GM19463 (cell line): ENCODE measurements around the gene FAM209B.
"Not testable (repeated sequence)": the region's sequence is repeated elsewhere in the genome, so short reads cannot be mapped to it uniquely, and the experiment has no call there.

Experiments
- ATAC-seq: cut with Tn5 transposase; IDR thresholded peaks from one replicate; pipeline ENCODE4 v1.9.1; 2021; ENCODE audit warnings: mild to moderate bottlenecking, moderate library complexity; ENCODE audit not compliant: unreplicated experiment

Gene FAM209B, protein sequence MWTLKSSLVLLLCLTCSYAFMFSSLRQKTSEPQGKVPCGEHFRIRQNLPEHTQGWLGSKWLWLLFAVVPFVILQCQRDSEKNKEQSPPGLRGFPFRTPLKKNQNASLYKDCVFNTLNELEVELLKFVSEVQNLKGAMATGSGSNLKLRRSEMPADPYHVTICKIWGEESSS

DNA sequence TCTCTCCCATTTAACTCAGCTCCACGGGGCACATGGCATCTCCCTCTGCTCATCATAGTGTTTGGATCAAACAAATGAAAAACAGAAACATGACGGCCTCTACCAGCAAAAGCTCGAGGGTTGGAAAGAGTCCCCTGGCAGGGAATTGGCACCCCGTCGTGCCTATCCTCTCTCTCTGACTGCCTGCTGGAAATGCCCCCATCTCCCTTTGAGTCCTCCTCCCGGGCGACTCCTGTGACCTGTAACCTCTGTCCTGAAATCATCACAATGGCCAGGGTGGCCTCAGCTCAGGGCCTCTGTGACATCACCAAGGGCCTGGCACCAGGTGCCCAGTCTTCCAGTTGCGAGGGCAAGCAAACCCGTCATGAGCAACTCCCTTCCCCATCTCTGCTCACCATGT lies at the start of gene FAM209B:
Gene FAM209B, plus strand, starts transcription at position 301 of the 400 bp plus-strand sequence. Its CDS starts 96 bp downstream, at position 397.
- ATAC-seq: not testable (repeated sequence)

DNA sequence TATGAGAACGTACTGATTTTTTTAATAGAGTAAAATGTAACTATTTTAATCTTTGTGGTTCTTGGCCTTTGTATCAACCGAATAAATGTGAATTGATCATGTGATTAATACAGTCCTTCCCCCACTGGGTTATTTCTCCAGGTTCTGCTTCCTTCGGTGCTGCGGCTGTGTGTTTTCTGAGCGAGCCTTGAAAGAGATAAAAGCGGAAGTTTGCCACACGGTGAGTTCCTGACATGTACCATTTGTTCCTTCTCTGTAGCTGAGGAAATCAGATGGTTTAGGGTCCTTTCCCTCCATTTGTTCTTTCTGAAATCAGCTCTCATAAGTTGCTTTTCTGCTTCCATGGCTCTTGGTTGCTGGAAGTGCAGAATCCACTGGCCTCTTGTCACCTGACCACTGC lies 49.1 kb upstream of the FAM209B start:
- ATAC-seq: no peak

DNA sequence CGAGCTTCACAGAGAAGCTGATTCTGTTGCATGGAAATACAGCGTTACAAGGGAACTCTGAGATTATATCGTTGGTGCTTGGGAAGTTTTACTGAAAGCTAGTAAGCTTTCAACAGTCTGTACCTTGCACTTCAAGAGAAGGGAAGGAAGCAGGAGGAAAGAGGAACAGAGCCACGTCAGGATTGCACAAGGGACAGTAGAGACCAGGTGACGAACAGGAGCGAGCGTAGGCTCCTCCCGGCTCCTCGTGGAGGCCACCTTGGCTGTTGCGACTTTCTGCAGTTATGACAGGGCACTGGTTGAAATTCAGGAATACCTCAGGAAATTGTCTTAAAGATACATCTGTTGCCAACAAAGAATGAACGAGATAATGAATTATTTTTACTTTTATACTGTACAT lies 45.8 kb upstream of the FAM209B start:
- ATAC-seq: no peak

DNA sequence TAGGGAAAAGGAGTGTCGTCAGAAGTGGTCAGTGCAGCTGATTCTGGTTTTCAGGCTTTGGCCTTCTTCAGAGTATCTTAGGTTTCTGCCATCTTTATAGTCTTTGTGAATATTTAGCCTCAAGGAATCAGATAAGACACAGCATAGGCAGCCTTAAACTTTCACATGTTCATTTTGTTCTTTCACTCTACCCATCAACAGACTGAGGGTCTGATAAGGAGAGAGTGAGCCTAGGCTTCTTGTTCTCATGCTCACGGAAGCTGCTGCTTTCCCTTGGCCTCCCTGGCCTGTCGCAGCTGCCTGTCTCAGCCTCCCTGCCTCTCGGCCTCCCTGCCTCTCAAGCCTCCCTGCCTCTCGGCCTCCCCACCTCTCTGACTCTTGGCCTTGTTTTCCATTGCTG lies 44.5 kb upstream of the FAM209B start:
- ATAC-seq: no peak

DNA sequence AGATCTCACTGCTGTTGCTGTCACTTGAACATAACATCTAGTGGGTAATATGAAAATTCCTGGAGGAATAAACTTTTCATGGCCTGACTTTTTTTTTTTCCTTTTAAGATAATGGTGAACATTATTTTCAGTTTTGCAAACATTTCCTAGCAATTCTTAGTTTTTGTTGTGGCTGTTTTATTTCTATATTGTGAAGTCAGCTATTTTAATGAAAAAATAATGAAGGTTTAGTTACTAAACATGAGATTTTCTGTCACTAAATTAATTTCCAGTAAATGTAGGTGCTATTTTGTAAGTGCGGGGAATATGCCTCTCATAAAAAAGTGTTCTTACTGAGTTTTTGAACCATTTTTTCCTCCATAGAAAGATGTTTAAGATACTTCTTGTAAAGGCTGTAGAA lies 31.9 kb upstream of the FAM209B start:
- no peak for ATAC-seq

DNA sequence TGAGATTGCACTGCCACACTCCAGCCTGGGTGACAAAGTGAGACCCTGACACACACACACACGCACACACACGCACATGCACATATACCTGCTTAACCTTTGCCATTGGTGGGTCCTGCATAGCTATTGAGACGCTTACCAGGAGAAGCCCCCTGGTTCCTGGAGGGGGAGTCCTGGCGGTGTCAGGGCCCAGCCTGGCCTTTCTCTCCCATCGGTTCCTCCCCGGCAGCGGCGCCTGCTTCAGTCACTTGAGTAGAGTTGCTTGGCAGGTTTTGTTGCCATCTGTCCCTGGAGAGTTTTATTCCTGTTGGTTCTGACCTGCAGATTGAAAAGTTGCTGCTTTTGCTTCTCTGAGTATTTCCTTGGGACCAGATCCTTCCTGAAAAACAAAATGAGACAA lies 29.1 kb upstream of the FAM209B start:
- ATAC-seq: no peak

DNA sequence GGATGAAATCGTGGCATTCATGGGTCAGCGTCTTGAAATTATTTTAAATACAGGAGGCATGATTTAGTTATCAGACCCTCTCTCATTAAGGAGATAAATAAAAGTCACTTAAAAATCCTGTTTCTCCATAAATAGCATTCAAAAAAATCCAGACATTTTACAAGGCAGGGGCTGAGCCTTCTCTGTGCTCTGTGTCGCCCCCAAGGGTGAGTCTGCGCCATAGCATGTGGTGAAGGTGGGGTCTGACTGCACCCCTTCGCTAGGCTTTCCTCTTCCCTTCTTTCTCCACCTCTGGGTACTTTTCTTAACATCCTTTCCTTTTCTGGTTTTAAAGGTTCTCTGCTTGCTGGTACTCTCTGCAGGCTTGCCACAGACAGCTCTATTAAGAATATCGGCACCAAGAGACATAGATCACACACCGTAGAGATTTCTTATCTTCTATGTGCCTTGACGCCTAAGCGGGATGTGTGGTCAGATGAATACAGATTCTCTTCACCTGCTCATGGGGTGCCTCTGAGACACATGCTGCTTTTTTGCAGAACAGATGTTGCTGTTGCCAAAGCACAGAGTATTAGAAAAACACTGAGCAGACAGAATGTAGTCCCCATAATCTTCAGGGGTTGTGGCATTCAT lies 28.6 kb upstream of the FAM209B start:
- ATAC-seq: no peak

DNA sequence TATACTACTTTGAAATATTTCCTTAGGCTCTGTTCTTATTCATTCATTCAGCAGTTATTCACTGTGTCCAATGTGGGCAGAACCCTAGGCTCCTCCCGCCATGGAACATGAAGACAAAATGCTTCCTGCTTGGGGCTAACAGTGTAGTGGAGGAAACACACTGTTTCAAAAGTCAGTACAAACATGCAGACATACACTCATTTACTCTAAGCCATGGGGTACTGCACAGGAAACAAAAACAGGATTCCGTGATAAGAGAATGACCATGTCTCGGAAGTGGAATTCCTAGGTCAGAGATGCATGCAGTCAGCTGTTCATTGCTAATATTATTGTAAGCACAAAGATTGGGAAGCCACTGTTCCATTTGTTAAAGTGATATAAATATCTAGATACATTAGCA lies 26.9 kb upstream of the FAM209B start:
- no peak for ATAC-seq

DNA sequence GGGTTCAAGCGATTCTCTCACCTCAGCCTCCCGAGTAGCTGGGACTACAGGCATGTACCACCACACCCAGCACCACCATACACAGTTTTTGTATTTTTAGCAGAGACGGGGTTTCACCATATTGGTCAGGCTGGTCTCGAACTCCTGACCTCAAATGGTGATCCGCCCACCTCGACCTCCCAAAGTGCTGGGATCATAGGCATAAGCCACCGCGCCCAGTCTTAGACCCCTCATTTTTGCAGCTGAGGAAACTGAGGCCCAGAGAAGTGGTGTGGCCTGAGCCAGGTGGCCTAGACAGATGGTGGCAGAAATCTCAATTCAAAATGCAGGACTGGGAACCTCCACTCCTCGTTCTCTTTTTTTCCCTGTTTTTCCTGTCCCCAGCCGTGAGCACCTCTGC lies 21.1 kb upstream of the FAM209B start:
- ATAC-seq: no peak

DNA sequence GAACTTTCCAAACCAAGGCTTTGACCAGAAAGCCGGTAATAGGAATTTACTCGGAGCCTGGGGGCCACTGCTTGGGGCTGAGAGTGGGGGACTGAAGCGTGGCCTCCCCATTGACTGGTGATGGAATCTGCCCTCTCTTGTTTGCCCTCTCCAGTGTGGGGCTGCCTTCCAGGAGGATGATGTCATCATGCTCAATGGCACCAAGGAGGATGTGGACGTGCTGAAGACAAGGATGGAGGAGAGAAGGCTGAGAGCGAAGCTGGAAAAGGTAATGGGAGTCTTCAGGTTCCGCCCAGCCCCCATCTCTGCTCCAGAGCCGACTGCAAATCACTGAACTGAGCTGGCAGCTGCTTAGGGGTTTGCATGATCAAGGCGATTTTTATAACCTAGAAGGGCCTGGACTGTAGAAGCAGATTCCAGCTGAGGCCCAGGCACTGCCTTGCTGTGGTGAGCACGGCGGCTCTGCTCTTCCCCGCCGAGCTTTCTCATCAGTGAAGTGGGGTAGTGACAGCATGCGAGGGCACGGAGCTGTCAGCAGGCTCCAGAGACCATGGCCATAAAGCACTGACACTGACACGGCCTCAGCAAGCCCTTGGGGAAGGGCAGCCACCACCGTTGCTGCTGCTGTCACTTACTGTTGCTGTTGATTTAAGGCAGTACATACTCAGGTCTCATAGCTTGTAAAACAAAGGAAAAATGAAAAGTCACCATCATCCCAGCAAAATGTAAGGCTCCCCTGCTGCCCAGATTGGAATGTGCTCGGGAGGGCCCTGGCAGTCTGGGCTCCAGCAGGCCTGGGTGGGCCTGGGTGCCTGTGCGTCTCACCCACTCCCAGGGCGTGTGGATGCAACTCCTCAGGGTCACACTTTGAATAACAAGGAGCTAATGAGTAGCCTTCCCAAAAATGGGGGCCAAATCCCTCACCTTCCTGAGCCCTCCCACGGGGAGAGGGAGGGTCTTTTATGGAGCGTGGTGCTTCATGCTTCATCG lies 19.6 kb upstream of the FAM209B start:
- no peak for ATAC-seq

DNA sequence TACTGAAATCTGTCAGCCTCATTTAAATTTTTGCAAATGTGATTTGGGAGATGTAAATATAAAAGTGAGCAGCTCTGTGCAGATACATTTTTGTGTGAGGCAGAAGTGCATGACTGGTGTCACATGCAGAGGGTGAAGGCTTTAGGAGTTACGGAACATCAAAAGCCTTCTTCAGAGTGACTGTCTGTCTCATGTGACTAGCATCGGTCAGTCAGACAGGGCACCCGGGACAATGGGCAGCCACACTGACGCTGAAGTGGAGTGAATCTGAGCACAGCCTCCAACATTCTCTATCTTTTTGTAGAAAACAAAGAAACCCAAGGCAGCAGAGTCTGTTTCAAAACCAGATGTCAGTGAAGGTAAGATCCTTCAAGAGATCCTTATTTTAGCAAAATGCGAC lies 16.4 kb upstream of the FAM209B start:
- no peak for ATAC-seq

DNA sequence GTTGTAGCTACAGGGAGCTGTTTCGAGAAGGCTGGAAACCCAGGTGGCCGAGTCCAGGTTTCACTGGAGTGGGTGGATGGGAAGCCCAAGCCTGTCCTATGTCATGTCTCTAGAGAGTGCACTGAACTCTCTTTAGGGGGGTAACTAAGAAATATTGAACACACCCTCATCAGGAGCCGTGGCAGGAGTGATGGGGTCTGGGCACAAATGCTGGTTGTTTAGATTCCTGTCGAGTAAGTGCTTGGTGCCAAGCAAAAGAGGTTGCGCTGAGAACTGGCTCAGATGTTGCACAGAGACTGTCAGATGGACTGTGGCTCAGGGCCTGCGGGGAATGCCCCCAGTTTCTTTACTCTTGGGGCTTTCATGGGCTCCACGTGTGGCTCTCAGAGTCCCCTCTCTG lies 15.8 kb upstream of the FAM209B start:
- no peak for ATAC-seq

DNA sequence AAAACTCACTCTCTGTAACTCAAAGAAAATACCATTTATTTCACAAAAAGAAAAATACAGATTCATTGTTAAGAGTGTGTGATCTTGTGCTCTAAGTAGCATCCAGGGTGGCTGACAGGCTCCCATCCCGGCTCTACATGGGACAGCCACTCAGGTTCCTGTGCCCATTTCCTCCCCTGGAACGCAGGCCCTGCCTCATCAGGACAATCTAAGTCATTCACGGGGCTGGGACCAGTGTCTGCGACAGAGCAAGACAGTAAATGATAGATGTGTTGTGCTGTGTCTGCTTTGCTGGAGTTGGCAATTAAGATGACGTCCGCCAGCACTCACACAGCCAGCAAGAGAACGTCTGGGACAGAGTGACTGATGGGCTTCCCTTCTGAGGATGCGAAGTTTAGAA lies 15.4 kb upstream of the FAM209B start:
- no peak for ATAC-seq

DNA sequence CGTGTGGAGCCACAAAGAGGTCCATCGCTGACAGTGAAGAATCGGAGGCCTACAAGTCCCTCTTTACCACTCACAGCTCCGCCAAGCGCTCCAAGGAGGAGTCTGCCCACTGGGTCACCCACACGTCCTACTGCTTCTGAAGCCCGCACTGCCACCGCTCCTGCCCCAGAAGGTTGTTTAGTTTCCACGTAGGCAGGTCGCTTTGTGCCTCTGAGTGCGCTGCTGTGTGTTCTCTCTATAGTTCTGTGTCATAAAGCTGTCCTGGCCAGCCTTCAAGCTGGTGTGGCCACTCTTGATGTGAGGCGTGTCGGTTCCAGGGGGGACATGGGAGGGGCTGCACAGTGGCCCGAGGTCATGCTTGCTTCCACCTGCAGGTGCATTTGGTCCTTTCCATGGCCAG lies 14.9 kb upstream of the FAM209B start:
- ATAC-seq: no peak

DNA sequence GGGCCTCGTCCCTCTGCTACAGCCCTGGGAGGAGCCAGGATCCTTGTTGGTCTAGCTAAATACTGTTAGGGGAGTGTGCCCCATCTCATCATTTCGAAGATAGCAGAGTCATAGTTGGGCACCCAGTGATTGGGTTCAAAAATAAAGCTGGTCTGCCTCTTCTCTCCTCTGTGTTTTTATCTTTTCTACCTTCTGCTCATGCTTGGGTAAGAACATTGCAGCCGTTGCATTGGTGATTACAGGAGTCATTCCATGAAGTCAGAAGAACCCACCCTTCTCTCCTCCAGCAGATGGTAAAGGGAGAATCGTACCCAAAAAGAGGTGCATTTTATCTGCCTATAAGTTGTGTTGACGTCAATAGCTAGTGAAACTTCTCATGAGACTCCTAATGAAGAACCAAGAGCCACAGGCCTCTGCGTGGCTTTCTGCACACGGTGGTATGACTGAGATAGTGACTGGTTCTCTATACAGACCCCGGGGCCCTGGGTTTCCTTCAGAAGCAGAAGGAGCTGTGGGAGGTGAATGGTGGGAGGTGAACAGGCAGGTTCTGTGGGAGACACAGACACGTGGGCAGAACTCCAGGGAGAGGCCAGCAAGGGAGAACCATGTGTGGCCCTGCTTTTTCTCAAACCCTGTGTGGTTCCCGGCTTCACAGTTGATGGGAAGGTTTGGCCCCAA lies 14.2 kb upstream of the FAM209B start:
- no peak for ATAC-seq

DNA sequence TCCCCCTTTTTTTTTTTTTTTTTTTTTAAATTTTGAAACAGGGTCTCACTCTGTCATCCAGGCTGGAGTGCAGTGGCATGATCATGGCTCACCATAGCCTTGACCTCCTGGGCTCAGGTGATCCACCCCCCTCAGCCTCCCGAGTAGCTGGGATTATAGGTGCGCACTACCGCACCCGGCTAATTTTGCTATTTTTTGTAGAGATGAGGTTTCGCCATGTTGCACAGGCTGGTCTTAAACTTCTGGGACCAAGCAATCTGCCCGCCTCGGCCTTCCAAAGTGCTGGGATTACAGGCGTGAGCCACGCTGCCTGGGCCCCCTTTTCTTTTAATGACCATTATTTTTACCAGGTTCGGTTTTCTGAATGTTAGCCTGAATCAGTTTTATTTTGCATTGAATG lies 13.5 kb upstream of the FAM209B start:
- no peak for ATAC-seq

DNA sequence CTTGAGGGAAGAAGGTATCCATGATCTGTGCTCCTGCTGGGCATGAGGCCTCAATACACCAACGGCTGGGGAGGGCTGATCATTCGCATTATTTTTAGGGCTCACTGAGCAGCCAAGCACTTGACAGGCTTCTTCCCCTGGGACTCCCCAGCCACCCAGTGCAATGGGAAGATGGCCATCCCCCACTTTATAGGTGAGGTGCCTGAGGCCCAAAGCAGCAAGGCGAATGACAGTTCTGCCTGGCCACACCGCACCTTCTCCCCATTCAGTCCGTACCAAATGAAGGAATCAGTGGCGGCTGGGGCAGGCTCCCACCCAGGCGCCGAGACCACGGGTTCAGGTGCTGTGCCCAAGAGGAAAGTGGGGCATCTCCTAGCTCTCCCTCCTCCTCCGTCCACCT lies 12.9 kb upstream of the FAM209B start:
- no peak for ATAC-seq

DNA sequence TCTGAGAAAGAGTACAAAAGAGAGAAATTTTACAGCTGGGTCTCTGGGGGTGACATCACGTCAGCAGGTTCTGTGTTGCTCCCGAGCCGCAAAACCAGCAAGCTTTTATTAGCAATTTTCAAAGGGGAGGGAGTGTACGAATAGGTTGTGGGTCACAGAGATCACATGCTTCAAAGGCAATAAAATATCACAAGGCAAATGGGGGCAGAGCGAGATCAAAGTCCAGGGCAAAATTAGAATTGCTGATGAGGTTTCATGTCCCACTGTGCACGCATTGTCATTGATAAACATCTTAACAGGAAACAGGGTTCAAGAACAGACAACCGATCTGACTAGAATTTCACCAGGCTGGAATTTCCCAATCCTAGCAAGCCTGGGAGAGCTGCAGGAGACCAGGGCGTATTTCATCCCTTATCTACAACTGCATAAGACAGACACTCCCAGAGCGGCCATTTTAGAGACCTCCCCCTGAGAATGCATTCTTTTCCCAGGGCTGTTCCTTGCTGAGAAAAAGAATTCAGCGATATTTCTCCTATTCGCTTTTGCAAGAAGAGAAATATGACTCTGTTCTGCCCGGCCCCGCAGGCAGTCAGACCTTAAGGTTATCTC lies 12.2 kb upstream of the FAM209B start:
- not testable (repeated sequence) for ATAC-seq

DNA sequence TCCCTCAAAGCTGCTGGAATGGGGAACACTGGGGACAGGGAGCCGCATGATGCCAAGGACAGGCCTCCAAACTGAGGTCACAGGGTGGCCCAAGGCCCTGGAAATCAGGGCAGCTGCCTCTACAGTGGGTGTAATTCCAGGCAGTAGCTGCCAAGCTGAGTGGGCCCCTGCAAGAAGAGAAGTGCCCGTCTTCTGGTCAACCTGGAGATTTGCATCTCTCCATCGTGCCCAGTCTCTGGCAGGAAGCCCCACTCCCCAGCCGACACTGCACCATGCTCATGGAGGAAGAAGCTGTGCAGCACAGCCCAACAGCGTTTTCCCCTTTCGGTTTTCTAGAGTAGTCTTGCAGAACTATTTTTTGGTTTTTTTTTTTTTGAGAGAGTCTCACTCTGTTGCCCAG lies 10.7 kb upstream of the FAM209B start:
- ATAC-seq: no peak

DNA sequence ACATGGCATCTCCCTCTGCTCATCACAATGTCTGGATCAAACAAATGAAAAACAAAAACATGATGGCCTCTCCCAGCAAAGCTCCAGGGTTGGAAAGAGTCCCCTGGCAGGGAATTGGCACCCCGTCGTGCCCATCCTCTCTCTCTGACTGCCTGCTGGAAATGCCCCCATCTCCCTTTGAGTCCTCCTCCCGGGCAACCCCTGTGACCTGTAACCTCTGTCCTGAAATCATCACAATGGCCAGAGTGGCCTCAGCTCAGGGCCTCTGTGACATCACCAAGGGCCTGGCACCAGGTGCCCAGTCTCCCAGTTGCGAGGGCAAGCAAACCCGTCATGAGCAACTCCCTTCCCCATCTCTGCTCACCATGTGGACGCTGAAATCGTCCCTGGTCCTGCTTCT lies 8.6 kb upstream of the FAM209B start, which contains the start of gene FAM209A:
Gene FAM209A, plus strand, starts transcription at position 301 of the 400 bp plus-strand sequence. Its CDS starts 65 bp downstream, at position 366.
- ATAC-seq: not testable (repeated sequence)

DNA sequence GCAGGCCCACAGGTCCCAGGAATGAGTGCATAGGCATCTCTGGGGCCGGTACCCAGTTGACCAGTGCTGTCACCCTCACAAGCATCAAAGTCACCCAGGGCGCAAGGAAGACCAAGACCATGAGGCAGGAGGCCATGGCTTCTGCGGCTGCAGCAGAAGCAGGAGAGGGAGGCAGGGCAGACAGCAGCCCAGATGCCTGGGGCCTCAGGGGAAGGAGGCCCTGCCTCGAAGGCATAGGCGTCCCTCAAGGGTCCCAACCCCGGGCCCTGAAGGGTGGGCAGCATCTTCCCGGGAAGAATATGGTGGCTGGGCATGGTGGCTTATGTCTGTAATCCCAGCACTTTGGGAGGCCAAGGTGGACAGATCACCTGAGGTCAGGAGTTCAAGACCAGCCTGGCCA lies 5.5 kb upstream of the FAM209B start:
- no peak for ATAC-seq
